ENCODE results near the gene PLEKHG5. TPM values are rescaled to one million over a fixed set of nuclear protein-coding genes. Genes with fewer than 3 reads are reported as not detected.

Gene PLEKHG5, protein sequence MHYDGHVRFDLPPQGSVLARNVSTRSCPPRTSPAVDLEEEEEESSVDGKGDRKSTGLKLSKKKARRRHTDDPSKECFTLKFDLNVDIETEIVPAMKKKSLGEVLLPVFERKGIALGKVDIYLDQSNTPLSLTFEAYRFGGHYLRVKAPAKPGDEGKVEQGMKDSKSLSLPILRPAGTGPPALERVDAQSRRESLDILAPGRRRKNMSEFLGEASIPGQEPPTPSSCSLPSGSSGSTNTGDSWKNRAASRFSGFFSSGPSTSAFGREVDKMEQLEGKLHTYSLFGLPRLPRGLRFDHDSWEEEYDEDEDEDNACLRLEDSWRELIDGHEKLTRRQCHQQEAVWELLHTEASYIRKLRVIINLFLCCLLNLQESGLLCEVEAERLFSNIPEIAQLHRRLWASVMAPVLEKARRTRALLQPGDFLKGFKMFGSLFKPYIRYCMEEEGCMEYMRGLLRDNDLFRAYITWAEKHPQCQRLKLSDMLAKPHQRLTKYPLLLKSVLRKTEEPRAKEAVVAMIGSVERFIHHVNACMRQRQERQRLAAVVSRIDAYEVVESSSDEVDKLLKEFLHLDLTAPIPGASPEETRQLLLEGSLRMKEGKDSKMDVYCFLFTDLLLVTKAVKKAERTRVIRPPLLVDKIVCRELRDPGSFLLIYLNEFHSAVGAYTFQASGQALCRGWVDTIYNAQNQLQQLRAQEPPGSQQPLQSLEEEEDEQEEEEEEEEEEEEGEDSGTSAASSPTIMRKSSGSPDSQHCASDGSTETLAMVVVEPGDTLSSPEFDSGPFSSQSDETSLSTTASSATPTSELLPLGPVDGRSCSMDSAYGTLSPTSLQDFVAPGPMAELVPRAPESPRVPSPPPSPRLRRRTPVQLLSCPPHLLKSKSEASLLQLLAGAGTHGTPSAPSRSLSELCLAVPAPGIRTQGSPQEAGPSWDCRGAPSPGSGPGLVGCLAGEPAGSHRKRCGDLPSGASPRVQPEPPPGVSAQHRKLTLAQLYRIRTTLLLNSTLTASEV
- 3.3 and 4.9 TPM in 2 replicates for total RNA-seq (2014; rRNA removed; shearing (Covaris generic); ENCODE audit: low replicate concordance)

GRCh38 chr1:6491480-6491962 is at the start of gene PLEKHG5:
Gene PLEKHG5 (minus strand): TSS chr1:6491667. CDS start chr1:6477571, 14,096 bp downstream.
- in situ Hi-C loops (cut with HindIII; ENCODE audit: low pct_unique_long_range_greater_than_20kb, low sequenced_read_pairs) = no loop called here
- peak; percentile 85 for DNase-seq (ENCODE audit: low read depth)

- in situ Hi-C loops (cut with HindIII; ENCODE audit: low pct_unique_long_range_greater_than_20kb, low sequenced_read_pairs) = no loop called here
- no peak for DNase-seq (ENCODE audit: low read depth)
Measured at GRCh38 chr1:6538956-6539355, 47.5 kb upstream of the PLEKHG5 start.

GRCh38 chr1:6536291-6536690 is 44.8 kb upstream of the PLEKHG5 start:
- no peak for DNase-seq (ENCODE audit: low read depth)
- in situ Hi-C loops (cut with HindIII; ENCODE audit: low pct_unique_long_range_greater_than_20kb, low sequenced_read_pairs) = no loop called here

GRCh38 chr1:6535214-6535613 is 43.7 kb upstream of the PLEKHG5 start:
- in situ Hi-C loops (cut with HindIII; ENCODE audit: low pct_unique_long_range_greater_than_20kb, low sequenced_read_pairs) = no loop called here
- DNase-seq (ENCODE audit: low read depth) = no peak

GRCh38 chr1:6534248-6534822 is 42.9 kb upstream of the PLEKHG5 start:
- DNase-seq (ENCODE audit: low read depth) = no peak
- in situ Hi-C loops (cut with HindIII; ENCODE audit: low pct_unique_long_range_greater_than_20kb, low sequenced_read_pairs) = no loop called here

DNA sequence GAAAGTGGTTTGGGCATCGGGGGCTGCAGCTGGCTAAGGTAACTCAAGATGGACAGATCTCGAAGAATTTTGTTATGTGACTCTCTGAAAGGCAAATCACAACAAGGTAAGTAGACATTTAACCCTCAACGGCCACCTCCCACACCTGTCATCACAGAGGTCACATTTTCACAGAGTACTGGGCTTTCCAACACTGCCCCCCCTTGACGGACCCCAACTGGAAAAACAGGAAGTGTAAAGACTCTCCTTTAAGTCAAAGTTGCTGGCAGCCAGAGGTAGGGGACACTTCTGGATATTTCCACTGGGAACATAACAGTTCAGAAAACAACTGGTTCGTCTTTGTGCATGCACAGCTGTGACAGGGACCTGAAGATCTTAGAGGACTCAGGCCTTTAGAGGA is 40.5 kb upstream of the PLEKHG5 start:
- DNase-seq (ENCODE audit: low read depth) = no peak
- in situ Hi-C loops (cut with HindIII; ENCODE audit: low pct_unique_long_range_greater_than_20kb, low sequenced_read_pairs) = no loop called here

GRCh38 chr1:6530504-6531160 is 39.2 kb upstream of the PLEKHG5 start:
- no peak for DNase-seq (ENCODE audit: low read depth)
- in situ Hi-C loops (cut with HindIII; ENCODE audit: low pct_unique_long_range_greater_than_20kb, low sequenced_read_pairs) = no loop called here

GRCh38 chr1:6528492-6528891 is 37.0 kb upstream of the PLEKHG5 start:
- DNase-seq (ENCODE audit: low read depth) = no peak
- in situ Hi-C loops (cut with HindIII; ENCODE audit: low pct_unique_long_range_greater_than_20kb, low sequenced_read_pairs) = no loop called here

- DNase-seq (ENCODE audit: low read depth) = no peak
- in situ Hi-C loops (cut with HindIII; ENCODE audit: low pct_unique_long_range_greater_than_20kb, low sequenced_read_pairs) = no loop called here
Measured at GRCh38 chr1:6526316-6526715, 34.8 kb upstream of the PLEKHG5 start.

DNA sequence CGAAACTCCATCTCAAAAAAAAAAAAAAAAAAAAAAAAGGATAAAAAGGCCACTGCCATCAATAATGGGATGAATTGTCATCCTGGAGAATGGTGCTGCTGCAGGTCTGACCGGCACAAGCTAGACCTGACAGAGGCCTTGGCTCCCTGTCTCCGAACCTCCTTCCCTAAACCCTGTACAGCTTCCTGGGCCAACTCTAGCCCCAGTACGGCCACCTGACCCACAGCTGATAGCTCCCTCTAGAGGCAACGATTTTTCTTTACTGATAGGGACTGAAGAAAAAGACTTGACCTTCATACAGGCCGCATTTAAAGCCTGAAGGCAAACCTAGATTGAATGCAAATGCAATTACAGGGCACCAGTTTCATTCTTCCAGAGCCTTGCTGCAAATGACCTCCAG is 32.1 kb upstream of the PLEKHG5 start:
- DNase-seq (ENCODE audit: low read depth) = no peak
- in situ Hi-C loops (cut with HindIII; ENCODE audit: low pct_unique_long_range_greater_than_20kb, low sequenced_read_pairs) = no loop called here

- in situ Hi-C loops (cut with HindIII; ENCODE audit: low pct_unique_long_range_greater_than_20kb, low sequenced_read_pairs) = no loop called here
- no peak for DNase-seq (ENCODE audit: low read depth)
Measured at GRCh38 chr1:6521536-6521935, 30.1 kb upstream of the PLEKHG5 start.

GRCh38 chr1:6519935-6520671 is 28.6 kb upstream of the PLEKHG5 start:
- in situ Hi-C loops (cut with HindIII; ENCODE audit: low pct_unique_long_range_greater_than_20kb, low sequenced_read_pairs) = no loop called here
- DNase-seq (ENCODE audit: low read depth) = no peak

GRCh38 chr1:6519491-6519934 is 28.0 kb upstream of the PLEKHG5 start:
- in situ Hi-C loops (cut with HindIII; ENCODE audit: low pct_unique_long_range_greater_than_20kb, low sequenced_read_pairs) = no loop called here
- no peak for DNase-seq (ENCODE audit: low read depth)

DNA sequence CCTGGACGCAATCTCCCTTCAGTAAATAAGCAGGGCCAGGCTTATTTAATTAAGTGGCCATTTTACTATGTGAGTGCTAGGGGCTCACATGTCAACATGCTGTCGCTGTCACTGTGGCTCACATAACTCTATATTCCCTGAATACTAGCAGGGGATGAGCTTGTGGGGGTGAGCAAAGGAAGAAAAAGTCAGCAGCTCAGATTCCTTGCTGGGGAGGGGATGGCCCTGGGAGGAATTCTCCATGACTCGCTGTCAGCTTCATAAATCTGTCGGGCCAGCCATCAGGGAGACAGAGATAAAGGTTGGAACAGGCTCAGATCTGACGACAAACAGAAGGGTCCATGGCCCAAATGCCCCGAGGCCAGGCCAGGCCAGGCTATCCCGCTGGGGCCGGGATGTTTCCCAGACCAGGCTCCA is 26.0 kb upstream of the PLEKHG5 start:
- in situ Hi-C loops (cut with HindIII; ENCODE audit: low pct_unique_long_range_greater_than_20kb, low sequenced_read_pairs) = no loop called here
- DNase-seq (ENCODE audit: low read depth) = no peak

GRCh38 chr1:6515771-6516170 is 24.3 kb upstream of the PLEKHG5 start:
- no peak for DNase-seq (ENCODE audit: low read depth)
- in situ Hi-C loops (cut with HindIII; ENCODE audit: low pct_unique_long_range_greater_than_20kb, low sequenced_read_pairs) = no loop called here

DNA sequence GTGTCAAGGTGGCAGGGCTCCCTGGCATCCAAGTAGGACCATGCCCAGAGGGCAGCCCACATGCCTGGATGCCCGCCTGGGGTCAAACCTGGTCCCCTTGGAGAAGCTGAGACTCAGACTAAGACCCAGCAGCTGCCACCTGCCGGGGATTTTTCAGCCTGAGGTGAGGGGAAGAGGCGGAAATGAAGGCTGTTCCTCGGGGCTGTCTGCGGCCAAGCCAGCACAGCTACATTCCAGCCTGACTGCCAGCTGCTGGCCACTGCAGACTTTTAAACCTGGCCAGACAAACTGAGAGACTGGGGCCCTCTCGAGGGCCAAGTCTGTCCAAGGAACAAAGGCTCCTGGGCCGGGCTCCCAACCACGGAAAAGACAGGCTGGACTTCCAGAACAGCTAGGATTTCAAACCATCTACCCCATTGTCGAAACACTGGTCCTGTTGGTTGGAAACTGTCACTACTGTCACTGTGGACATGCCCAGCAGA is 21.9 kb upstream of the PLEKHG5 start:
- in situ Hi-C loops (cut with HindIII; ENCODE audit: low pct_unique_long_range_greater_than_20kb, low sequenced_read_pairs) = no loop called here
- no peak for DNase-seq (ENCODE audit: low read depth)

DNA sequence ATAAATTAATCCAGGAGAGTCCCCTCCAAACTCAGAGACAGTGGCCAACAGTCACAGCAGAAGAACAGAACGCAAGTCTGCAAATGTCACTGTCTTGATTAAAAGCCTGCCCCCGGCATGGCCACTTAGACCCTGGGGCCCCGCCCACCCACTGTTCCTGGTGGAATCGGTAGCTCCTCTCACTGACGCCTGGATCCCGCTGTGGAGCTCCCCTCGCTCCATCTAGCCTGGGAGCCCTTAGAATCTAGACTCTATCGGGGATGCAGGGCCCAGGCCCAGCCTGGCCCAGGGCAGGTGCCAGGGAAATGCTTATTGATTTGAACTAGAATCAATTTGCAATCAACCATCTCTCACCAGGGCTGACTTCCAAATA is 21.4 kb upstream of the PLEKHG5 start:
- DNase-seq (ENCODE audit: low read depth) = no peak
- in situ Hi-C loops (cut with HindIII; ENCODE audit: low pct_unique_long_range_greater_than_20kb, low sequenced_read_pairs) = no loop called here
